SW480 (cell line): ENCODE data around the gene PAX2.
A peak's percentile ranks its signal among the peaks of the same experiment; 100 is the strongest.

ENCODE experiments used
- DNase-seq: peaks from one replicate; pipeline ENCODE4 v3.0.0-alpha.2; 2016; ENCODE audit warnings: low spot score

Gene PAX2

GRCh38 chr10:100858747-100859483 is 113.5 kb downstream of the PAX2 start:
- no peak for DNase-seq

- DNase-seq, result no peak
These were observed 114.0 kb downstream of the PAX2 start for GRCh38 chr10:100859484-100859763.

- DNase-seq, result no peak
These were observed 118.1 kb downstream of the PAX2 start for GRCh38 chr10:100863433-100863832.

GRCh38 chr10:100864036-100864885 is 118.9 kb downstream of the PAX2 start:
- DNase-seq, result no peak

- no peak for DNase-seq
These were observed 119.6 kb downstream of the PAX2 start for GRCh38 chr10:100864978-100865377.

GRCh38 chr10:100866010-100866409 is 120.6 kb downstream of the PAX2 start:
- DNase-seq, result no peak

GRCh38 chr10:100866575-100867098 is 121.3 kb downstream of the PAX2 start:
- no peak for DNase-seq

- no peak for DNase-seq
These were observed 122.0 kb downstream of the PAX2 start for GRCh38 chr10:100867261-100867963.

- DNase-seq, result no peak
These were observed 123.0 kb downstream of the PAX2 start for GRCh38 chr10:100868382-100868781.

- no peak for DNase-seq
These were observed 124.0 kb downstream of the PAX2 start for GRCh38 chr10:100869399-100869798.

GRCh38 chr10:100872034-100872791 is 126.8 kb downstream of the PAX2 start:
- DNase-seq, result peak; percentile 31

GRCh38 chr10:100873146-100873826 is 127.9 kb downstream of the PAX2 start:
- DNase-seq, result no peak

- DNase-seq, result no peak
These were observed 128.5 kb downstream of the PAX2 start for GRCh38 chr10:100873827-100874326.

- DNase-seq, result no peak
These were observed 129.5 kb downstream of the PAX2 start for GRCh38 chr10:100874702-100875483.

GRCh38 chr10:100875484-100876166 is 130.2 kb downstream of the PAX2 start:
- no peak for DNase-seq

- DNase-seq, result no peak
These were observed 131.4 kb downstream of the PAX2 start for GRCh38 chr10:100876585-100877460.

GRCh38 chr10:100877461-100877850 is 132.1 kb downstream of the PAX2 start:
- DNase-seq, result no peak

GRCh38 chr10:100878291-100878910 is 133.0 kb downstream of the PAX2 start:
- peak; percentile 69 for DNase-seq
